Measurements from ENCODE around the gene APP.

The APP gene

DNA sequence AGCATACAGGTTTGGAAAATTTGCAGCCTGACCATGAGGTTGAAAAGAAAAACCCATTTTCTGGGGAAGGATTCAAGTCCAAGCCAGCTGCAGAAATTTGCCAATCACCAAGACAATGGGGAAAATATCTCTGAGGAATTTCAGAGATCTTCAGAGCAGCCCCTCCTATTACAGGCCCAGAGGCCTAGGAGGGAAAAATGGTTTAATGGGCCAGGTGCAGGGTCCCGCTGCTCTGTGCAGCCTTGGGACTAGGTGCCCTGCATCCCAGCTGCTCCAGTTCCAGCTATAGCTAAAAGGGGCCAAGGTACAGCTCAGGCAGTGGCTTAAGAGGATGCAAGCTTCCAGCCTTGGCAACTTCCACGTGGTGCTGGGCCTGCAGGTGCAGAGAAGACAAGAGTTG, 322.3 kb downstream of the APP start:
- TF ChIP-seq, protein P1, sequence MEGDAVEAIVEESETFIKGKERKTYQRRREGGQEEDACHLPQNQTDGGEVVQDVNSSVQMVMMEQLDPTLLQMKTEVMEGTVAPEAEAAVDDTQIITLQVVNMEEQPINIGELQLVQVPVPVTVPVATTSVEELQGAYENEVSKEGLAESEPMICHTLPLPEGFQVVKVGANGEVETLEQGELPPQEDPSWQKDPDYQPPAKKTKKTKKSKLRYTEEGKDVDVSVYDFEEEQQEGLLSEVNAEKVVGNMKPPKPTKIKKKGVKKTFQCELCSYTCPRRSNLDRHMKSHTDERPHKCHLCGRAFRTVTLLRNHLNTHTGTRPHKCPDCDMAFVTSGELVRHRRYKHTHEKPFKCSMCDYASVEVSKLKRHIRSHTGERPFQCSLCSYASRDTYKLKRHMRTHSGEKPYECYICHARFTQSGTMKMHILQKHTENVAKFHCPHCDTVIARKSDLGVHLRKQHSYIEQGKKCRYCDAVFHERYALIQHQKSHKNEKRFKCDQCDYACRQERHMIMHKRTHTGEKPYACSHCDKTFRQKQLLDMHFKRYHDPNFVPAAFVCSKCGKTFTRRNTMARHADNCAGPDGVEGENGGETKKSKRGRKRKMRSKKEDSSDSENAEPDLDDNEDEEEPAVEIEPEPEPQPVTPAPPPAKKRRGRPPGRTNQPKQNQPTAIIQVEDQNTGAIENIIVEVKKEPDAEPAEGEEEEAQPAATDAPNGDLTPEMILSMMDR (conservative IDR thresholded peaks at IDR 0.05): no peak
- no peak overlapping the region for H3K27ac ChIP-seq

DNA sequence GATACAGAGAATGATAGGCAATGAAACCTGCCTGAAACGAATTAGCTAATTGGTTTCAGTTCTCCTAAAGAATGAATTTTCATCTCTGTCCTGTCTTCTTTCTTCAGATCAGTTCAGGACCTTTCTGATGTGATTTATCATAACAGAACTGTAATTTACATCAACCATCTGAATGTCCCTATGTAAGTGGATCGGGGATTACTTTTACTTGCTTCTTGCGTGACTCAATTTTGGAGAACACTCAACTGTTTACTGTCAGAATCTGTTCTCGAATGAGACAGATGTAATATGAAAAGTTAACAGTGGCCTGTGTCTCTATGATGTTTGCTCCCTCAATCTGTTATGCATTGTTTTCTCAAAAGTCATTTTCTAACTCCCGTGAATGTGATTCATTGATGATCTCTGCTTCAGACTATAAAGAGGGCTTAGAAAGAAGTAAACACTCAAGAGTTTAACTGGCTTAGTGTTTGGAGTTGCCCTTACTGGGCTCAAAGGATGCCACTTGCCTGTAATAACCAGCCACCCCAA, 324.8 kb downstream of the APP start:
- TF ChIP-seq, protein P1 (conservative IDR thresholded peaks at IDR 0.05): no peak
- no peak overlapping the region for H3K27ac ChIP-seq

DNA sequence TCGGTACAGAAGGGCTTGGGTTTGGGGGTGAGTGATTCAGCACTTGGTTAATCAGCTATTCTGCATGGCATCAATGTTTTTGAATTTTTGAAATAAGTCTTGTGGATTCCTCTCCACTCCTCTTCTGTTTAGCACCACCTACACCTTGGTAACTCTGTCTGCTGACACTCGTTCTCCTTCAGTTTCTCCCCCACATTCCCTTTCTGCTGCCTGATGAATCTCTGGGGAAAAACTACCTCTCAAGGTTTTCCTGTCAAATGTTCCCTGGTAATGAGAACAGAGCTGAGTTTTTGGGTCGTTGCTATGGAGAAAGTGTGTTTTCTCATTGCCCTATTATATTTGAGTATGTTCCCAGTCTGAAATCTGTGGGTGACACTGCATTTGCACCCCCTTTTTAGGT, 327.6 kb downstream of the APP start:
- H3K27ac ChIP-seq: no peak overlapping the region
- TF ChIP-seq, protein P1 (conservative IDR thresholded peaks at IDR 0.05): no peak

DNA sequence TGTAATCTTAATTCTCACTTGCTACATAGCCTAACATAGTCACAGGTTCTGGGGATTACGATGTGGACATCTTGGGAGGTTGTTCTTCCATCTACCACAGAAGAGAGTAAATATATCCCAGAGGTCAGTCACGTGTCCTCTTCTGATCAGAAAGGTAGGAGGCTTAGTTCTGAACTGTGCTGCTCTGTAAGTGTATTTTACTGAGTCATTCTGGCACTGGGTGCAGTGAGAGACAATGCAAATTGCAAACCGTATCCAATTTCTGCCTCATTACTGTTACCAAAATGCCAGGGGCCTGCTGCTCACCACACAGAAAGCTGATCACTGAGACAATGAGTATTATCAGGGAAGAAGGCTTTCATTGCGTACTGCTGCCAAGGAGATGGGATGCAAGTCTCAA, 331.8 kb downstream of the APP start:
- no peak overlapping the region for H3K27ac ChIP-seq
- TF ChIP-seq, protein P1 (conservative IDR thresholded peaks at IDR 0.05): no peak

DNA sequence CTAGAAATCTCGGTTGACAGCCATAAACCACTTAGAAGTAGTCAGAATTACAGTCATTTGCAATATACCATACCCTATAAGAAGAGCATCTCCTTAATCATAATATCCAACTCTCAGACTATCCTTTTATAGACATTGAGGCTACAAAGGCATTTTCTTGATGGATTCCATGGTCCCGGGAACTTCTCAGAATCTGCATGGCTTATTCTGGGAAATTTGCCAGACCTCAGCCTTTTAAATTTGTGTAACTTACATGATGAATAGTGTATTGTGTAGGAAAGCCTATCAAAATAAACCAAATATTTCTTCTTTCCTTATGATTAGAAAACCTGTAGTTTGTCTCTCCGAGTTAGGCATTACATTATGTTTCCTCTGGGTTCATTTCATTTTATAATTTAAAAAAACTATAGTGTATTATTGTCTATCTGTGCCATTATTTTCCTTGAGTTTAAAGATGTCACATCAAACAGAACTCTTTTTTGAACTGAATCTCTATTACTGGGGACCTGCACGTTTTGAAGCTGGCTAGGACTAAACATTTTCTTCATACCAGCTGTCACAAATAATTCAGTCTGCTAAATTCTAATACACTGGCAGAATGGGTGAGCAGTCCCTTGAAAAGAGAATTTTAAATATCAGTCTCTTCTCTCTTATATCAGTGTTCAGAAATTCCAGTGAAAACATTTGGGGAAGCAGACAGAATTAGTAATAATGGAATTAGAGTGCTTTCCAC, 332.9 kb downstream of the APP start:
- no peak overlapping the region for H3K27ac ChIP-seq
- TF ChIP-seq, protein P1 (conservative IDR thresholded peaks at IDR 0.05): no peak

DNA sequence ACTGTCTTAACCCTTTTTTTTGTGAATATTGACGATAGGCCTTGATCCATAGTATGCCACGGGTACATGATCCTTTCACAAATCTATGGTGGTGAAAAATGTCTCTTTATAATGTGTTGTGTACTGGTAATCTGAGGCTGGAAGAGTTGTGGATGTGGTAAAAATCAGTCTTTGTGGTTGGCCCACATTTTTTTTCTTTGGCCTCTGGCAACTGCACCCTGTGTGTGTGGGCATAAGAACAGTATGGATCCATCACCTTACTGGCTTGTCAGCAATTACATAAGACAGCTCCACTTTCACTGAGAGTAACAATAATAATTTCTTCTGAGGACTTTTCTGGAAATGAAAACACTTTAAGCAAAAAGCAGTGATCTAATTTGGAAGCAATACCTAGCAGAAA, 334.2 kb downstream of the APP start:
- TF ChIP-seq, protein P1 (conservative IDR thresholded peaks at IDR 0.05): no peak
- H3K27ac ChIP-seq: no peak overlapping the region

DNA sequence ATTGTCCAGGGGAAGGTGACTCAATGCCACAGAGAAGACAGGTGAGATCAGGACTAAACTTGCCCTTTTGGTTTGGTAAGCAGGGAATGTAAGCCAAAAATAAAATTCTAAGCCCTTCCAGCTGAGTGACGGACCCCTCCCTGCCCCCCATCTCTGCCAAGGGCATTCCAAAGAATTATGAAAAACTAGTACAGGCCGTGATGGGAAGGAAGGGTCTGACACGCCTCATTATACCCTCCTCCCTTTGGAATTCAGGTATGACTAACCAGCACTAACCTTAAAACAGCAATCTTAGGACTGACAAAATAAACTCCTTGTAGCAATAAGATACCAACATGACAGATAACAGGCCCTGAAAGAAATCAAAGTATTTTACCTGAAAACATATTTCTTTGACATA, 336.2 kb downstream of the APP start:
- no peak overlapping the region for H3K27ac ChIP-seq
- TF ChIP-seq, protein P1 (conservative IDR thresholded peaks at IDR 0.05): no peak

Data from VCaP (cell line).